HCT116 (cell line): ENCODE results near the gene ZFHX2. TPM values are rescaled to one million over a fixed set of nuclear protein-coding genes. Genes with fewer than 3 reads are reported as not detected.
A peak's percentile ranks its signal among the peaks of the same experiment; 100 is the strongest.

Source experiments
- ATAC-seq: fragments of 200-7000 bp; cut with Tn5 transposase; 2 replicates; pipeline ENCODE4 v1.9.1; 2020; ENCODE audit warnings: mild to moderate bottlenecking, moderate library complexity
- BruUV-seq: library from RNA; stranded (reverse); fragments of 400-500 nt; replicated peaks from 2 replicates; lab custom pipeline; 2021; lab: Mats Ljungman, UMichigan
- CTCF ChIA-PET: fragments of 300-600 bp; sonication (Branson Sonifier 250); formaldehyde crosslinking; loops from one replicate; lab custom pipeline; 2021; ENCODE audit warnings: antibody characterized with exemption; lab: Charles Lee
- POLR2A ChIA-PET: fragments of 300-600, 350-600 bp; sonication (Branson Sonifier 250); formaldehyde crosslinking; loops from one replicate; lab custom pipeline; 2021; ENCODE audit warnings: antibody characterized with exemption; lab: Charles Lee
- RAD21 ChIA-PET, 2 experiments: fragments of 300-600 bp; sonication (Branson Sonifier 250); formaldehyde crosslinking; loops; one replicate each; lab custom pipeline; 2023; ENCODE audit warnings: low total read pairs in 2 of 2; ENCODE audit not compliant: uncharacterized antibody in 2 of 2, unreplicated experiment in 2 of 2, low non-redundant PET in 1 of 2; lab: Charles Lee
- DNase-seq: peaks from one replicate; pipeline ENCODE4 v3.0.0-alpha.2; 2010; ENCODE audit warnings: low read depth, low spot score
- H2AFZ ChIP-seq: fragments of 200-600 bp; shearing (Covaris generic), sonication (generic); 2 replicates; pipeline ENCODE4 v1.6.1; 2017; ENCODE audit warnings: low read depth, mixed run types, mixed read lengths, antibody characterized with exemption, low read length; ENCODE audit not compliant: poor library complexity, severe bottlenecking
- H3K27ac ChIP-seq: 2 replicates; pipeline ENCODE4 v1.5.1; 2012; ENCODE audit warnings: low read depth, low read length
- H3K27me3 ChIP-seq: fragments of 200-600 bp; sonication (generic); 2 replicates; pipeline ENCODE4 v1.6.1; 2016; ENCODE audit warnings: mixed run types, low read length, mixed read lengths; ENCODE audit not compliant: insufficient read depth
- H3K36me3 ChIP-seq, 2 experiments: fragments of 200-500 bp in 1 of 2; fragments of 200-600 bp in 1 of 2; sonication (Bioruptor generic) in 1 of 2; sonication (generic) in 1 of 2; 2 replicates each; pipeline versions ENCODE4 v1.5.1 to v1.6.1; 2014 to 2016; ENCODE audit warnings: low read length in 2 of 2, inconsistent platforms in 1 of 2, mixed read lengths in 1 of 2, mixed run types in 1 of 2; ENCODE audit not compliant: insufficient read depth in 2 of 2, control insufficient read depth in 1 of 2
- H3K4me1 ChIP-seq, 2 experiments: fragments of 200-600 bp in 1 of 2; sonication (generic) in 1 of 2; 2 replicates each; pipeline versions ENCODE4 v1.5.1 to v1.6.1; 2012 to 2017; ENCODE audit warnings: low read length in 2 of 2, inconsistent platforms in 1 of 2, mild to moderate bottlenecking in 1 of 2, mixed read lengths in 1 of 2, mixed run types in 1 of 2, moderate library complexity in 1 of 2; ENCODE audit not compliant: insufficient read depth in 2 of 2, control insufficient read depth in 1 of 2
- H3K4me2 ChIP-seq: fragments of 200-600 bp; sonication (generic); 2 replicates; pipeline ENCODE4 v1.6.1; 2017; ENCODE audit warnings: mixed run types, low read length, mixed read lengths
- H3K4me3 ChIP-seq, 2 experiments: fragments of 200-600 bp in 1 of 2; sonication (generic) in 1 of 2; replicated peaks in 1 of 2; 2 replicates each; pipeline ENCODE4 v1.5.1; 2011 to 2016; ENCODE audit warnings: low read length in 2 of 2, control low read depth in 1 of 2, low read depth in 1 of 2, mild to moderate bottlenecking in 1 of 2, mixed read lengths in 1 of 2, mixed run types in 1 of 2
- H3K79me2 ChIP-seq: fragments of 200-600 bp; sonication (generic); 2 replicates; pipeline ENCODE4 v1.6.1; 2017; ENCODE audit warnings: mild to moderate bottlenecking, mixed run types, low read length, moderate library complexity, mixed read lengths; ENCODE audit not compliant: insufficient read depth
- H3K9ac ChIP-seq: fragments of 200-600 bp; sonication (generic); 2 replicates; pipeline ENCODE4 v1.6.1; 2016; ENCODE audit warnings: low read length, mixed read lengths
- H3K9me2 ChIP-seq: fragments of 200-600 bp; sonication (generic), shearing (Covaris generic); 2 replicates; pipeline ENCODE4 v1.6.1; 2017; ENCODE audit warnings: mixed run types, mild to moderate bottlenecking, moderate library complexity; ENCODE audit not compliant: insufficient read depth
- H3K9me3 ChIP-seq, 2 experiments: fragments of 200-500 bp in 1 of 2; fragments of 200-600 bp in 1 of 2; sonication (Bioruptor generic) in 1 of 2; sonication (generic) in 1 of 2; 2 replicates each; pipeline ENCODE4 v1.6.1; 2014 to 2017; ENCODE audit warnings: low read length in 2 of 2, mixed read lengths in 2 of 2, inconsistent platforms in 1 of 2, low read depth in 1 of 2, mild to moderate bottlenecking in 1 of 2, mixed run types in 1 of 2, moderate library complexity in 1 of 2; ENCODE audit not compliant: control insufficient read depth in 1 of 2, insufficient read depth in 1 of 2
- H4K20me1 ChIP-seq: fragments of 200-600 bp; sonication (generic), shearing (Covaris generic); 2 replicates; pipeline ENCODE4 v1.6.1; 2017; ENCODE audit warnings: mixed run types, mild to moderate bottlenecking, moderate library complexity; ENCODE audit not compliant: insufficient read depth
- EGR1 ChIP-seq: IDR thresholded peaks from 2 replicates; pipeline ENCODE4 v1.6.1; 2012; ENCODE audit warnings: low read depth
- ELF1 ChIP-seq: IDR thresholded peaks from 2 replicates; pipeline ENCODE4 v1.6.1; 2012; ENCODE audit warnings: low read depth, borderline replicate concordance
- EZH2 ChIP-seq: fragments of 200-600 bp; sonication (generic); IDR thresholded peaks from 2 replicates; pipeline ENCODE4 v1.6.1; 2017; ENCODE audit warnings: antibody characterized with exemption, mixed run types
- EZH2phosphoT487 ChIP-seq: fragments of 200-600 bp; IDR thresholded peaks from 2 replicates; pipeline ENCODE4 v1.6.1; 2018; ENCODE audit warnings: antibody characterized with exemption, borderline replicate concordance
- POLR2A ChIP-seq: IDR thresholded peaks from 2 replicates; pipeline ENCODE4 v1.7.0; 2011; ENCODE audit warnings: borderline replicate concordance; ENCODE audit not compliant: insufficient read depth, insufficient read length; ENCODE audit errors: extremely low read depth
- POLR2AphosphoS5 ChIP-seq: IDR thresholded peaks from 2 replicates; pipeline ENCODE4 v1.6.1; 2011; ENCODE audit warnings: mild to moderate bottlenecking, low read depth, low read length, moderate library complexity
- RAD21 ChIP-seq: IDR thresholded peaks from 2 replicates; pipeline ENCODE4 v1.6.1; 2012; ENCODE audit warnings: low read depth, mild to moderate bottlenecking
- SIN3A ChIP-seq: IDR thresholded peaks from 2 replicates; pipeline ENCODE4 v1.6.1; 2012; ENCODE audit warnings: low read depth
- SP1 ChIP-seq: IDR thresholded peaks from 2 replicates; pipeline ENCODE4 v1.6.1; 2012; ENCODE audit warnings: low read depth
- ZNF274 ChIP-seq: fragments of 200-500 bp; sonication (Bioruptor generic); IDR thresholded peaks from 2 replicates; pipeline ENCODE4 v1.6.1; 2014; ENCODE audit warnings: mild to moderate bottlenecking, low read depth, low read length, inconsistent platforms
- intact Hi-C: fragments of 100-400 bp; cut with micrococcal nuclease; formaldehyde crosslinking; loops from 2 replicates; pipeline ENCODE4 v1.10.0; 2022
- total RNA-seq: library from RNA; stranded (reverse); gene quantifications from one replicate; pipeline ENCODE4 v1.2.1, GENCODE V29; 2021; ENCODE audit not compliant: unreplicated experiment
- TF ChIP-seq, protein P1 (sequence below): IDR thresholded peaks from 2 replicates; pipeline ENCODE4 v1.6.1; 2012

ZFHX2 gene
- total RNA-seq, 1 experiment from 2014 or later, result 3.6 TPM

GRCh38 chr14:23550131-23550811 lies 1.3 kb downstream of the ZFHX2 start:
- H3K9me2 ChIP-seq, result no peaks in the 10 kb centered on the region
- RAD21 ChIA-PET, result no interaction called here
- H3K9me3 ChIP-seq, result no peaks in the 10 kb centered on the region
- DNase-seq (no peak), ATAC-seq (no peak)
- CTCF ChIA-PET, result interaction anchor here (1.3 kb wide), 1 partner anchor 8 kb away, joined by 4 read pairs; no protein-coding TSS in a partner anchor
- H3K27me3 ChIP-seq, result no peaks in the 10 kb centered on the region
- peaks cover 1 to 20% of the 10 kb centered on the region in 2 experiments; a peak in 3 of 4 replicates for H3K4me1 ChIP-seq
- H3K4me2 ChIP-seq, result peak overlapping the region; percentile 89
- POLR2A ChIA-PET, result no interaction called here
- TF ChIP-seq, protein P1, sequence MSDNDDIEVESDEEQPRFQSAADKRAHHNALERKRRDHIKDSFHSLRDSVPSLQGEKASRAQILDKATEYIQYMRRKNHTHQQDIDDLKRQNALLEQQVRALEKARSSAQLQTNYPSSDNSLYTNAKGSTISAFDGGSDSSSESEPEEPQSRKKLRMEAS, result no peak
- TF ChIP-seq ELF1 (no peak), SIN3A (no peak), ZNF274 (no peak), POLR2AphosphoS5 (no peak), SP1 (no peak), EZH2phosphoT487 (no peak), EGR1 (no peak), RAD21 (no peak), EZH2 (no peak), POLR2A (no peak)
- no peaks in the 10 kb centered on the region for H4K20me1 ChIP-seq
- no peaks in the 10 kb centered on the region for H3K36me3 ChIP-seq
- no peak overlapping the region for H2AFZ ChIP-seq
- no peak overlapping the region for H3K27ac ChIP-seq
- BruUV-seq, result no TSS peak
- H3K4me3 ChIP-seq, result peak overlapping the region; percentile 60 to 68; a peak in 2 of 4 replicates
- H3K79me2 ChIP-seq, result no peaks in the 10 kb centered on the region
- intact Hi-C loops, result no loop called here
- H3K9ac ChIP-seq, result no peak overlapping the region
